SK-N-SH treated with all-trans-retinoic acid at 6 μM for 48 hours (cell line): ENCODE results near the gene ADAMTS2.

Source experiments
- BACH2 ChIP-seq: fragments of 250-450 bp; sonication (Bioruptor Pico); IDR thresholded peaks from 2 replicates; pipeline ENCODE4 v1.9.0; 2021; ENCODE audit warnings: mild to moderate bottlenecking, borderline replicate concordance
- GLIS3 ChIP-seq: fragments of 250-450 bp; sonication (Bioruptor Pico); IDR thresholded peaks from 2 replicates; pipeline ENCODE4 v1.5.0; 2020; ENCODE audit warnings: mild to moderate bottlenecking, moderate library complexity
- ISL1 ChIP-seq: fragments of 250-450 bp; sonication (Bioruptor Pico); IDR thresholded peaks from 2 replicates; pipeline ENCODE4 v2.1.2; 2022; ENCODE audit warnings: mild to moderate bottlenecking, moderate library complexity
- PATZ1 ChIP-seq: fragments of 250-450 bp; sonication (Bioruptor Pico); IDR thresholded peaks from 2 replicates; pipeline ENCODE4 v1.8.0; 2020; ENCODE audit warnings: mild to moderate bottlenecking, moderate library complexity, borderline replicate concordance
- POU6F1 ChIP-seq: fragments of 250-450 bp; sonication (Bioruptor Pico); IDR thresholded peaks from 2 replicates; pipeline ENCODE4 v1.8.0; 2021; ENCODE audit warnings: low read depth, mild to moderate bottlenecking, moderate library complexity, borderline replicate concordance
- RARB ChIP-seq: fragments of 250-450 bp; sonication (Bioruptor Pico); IDR thresholded peaks from 2 replicates; pipeline ENCODE4 v1.8.0; 2021; ENCODE audit warnings: mild to moderate bottlenecking, moderate library complexity
- TCF4 ChIP-seq: fragments of 250-450 bp; sonication (Bioruptor Pico); IDR thresholded peaks from 2 replicates; pipeline ENCODE4 v1.8.0; 2021; ENCODE audit warnings: mild to moderate bottlenecking, moderate library complexity, borderline replicate concordance
- ZC3H10 ChIP-seq: fragments of 250-450 bp; sonication (Bioruptor Pico); IDR thresholded peaks from 2 replicates; pipeline ENCODE4 v1.5.1; 2021; ENCODE audit warnings: mild to moderate bottlenecking, moderate library complexity
- ZFP3 ChIP-seq: fragments of 250-450 bp; sonication (Bioruptor Pico); IDR thresholded peaks from 2 replicates; pipeline ENCODE4 v1.5.0; 2020; ENCODE audit warnings: mild to moderate bottlenecking, moderate library complexity
- ZNF8 ChIP-seq: fragments of 450-650 bp; formaldehyde crosslinking; IDR thresholded peaks from 2 replicates; pipeline ENCODE4 v1.5.0; 2020; ENCODE audit warnings: mild to moderate bottlenecking, moderate library complexity
- TF ChIP-seq, protein P1 (sequence below): fragments of 250-450 bp; sonication (Bioruptor Pico); IDR thresholded peaks from 2 replicates; pipeline ENCODE4 v1.5.1; 2021; ENCODE audit warnings: mild to moderate bottlenecking, moderate library complexity
- TF ChIP-seq, protein P2 (sequence below): fragments of 250-450 bp; sonication (Bioruptor Pico); IDR thresholded peaks from 2 replicates; pipeline ENCODE4 v1.5.1; 2020; ENCODE audit warnings: low read depth, mild to moderate bottlenecking, moderate library complexity

DNA sequence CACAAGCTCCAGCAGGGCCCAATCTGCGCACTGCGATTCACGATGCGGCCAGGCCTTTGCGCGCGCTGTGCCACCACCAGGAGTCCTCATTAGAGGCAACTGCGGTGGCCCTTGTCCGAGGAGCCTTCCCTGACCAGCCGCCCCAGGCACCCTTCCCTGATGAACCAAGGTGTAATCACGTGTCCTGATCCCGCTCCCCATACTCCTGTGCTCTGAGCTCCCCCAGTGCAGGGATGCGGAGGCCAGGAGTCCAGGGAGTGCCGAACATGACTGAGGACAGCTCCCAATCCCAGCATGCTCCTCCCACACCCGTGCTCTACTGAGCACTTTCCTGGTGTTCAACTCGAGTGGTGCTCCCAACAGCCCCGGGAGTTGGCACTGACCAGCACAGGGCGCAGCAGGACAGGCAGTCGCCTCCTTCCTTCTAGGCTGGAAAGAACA lies 150.3 kb downstream of the ADAMTS2 start:
- no peak for TF ChIP-seq POU6F1
- TF ChIP-seq ZC3H10 (CRISPR knock-in tag): no peak
- TF ChIP-seq, protein P1, sequence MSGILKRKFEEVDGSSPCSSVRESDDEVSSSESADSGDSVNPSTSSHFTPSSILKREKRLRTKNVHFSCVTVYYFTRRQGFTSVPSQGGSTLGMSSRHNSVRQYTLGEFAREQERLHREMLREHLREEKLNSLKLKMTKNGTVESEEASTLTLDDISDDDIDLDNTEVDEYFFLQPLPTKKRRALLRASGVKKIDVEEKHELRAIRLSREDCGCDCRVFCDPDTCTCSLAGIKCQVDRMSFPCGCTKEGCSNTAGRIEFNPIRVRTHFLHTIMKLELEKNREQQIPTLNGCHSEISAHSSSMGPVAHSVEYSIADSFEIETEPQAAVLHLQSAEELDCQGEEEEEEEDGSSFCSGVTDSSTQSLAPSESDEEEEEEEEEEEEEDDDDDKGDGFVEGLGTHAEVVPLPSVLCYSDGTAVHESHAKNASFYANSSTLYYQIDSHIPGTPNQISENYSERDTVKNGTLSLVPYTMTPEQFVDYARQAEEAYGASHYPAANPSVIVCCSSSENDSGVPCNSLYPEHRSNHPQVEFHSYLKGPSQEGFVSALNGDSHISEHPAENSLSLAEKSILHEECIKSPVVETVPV (CRISPR knock-in tag): no peak
- no peak for TF ChIP-seq BACH2 (CRISPR knock-in tag)
- no peak for TF ChIP-seq ZFP3 (CRISPR knock-in tag)
- no peak for TF ChIP-seq ISL1 (CRISPR knock-in tag)
- TF ChIP-seq ZNF8 (CRISPR knock-in tag): no peak
- TF ChIP-seq, protein P2, sequence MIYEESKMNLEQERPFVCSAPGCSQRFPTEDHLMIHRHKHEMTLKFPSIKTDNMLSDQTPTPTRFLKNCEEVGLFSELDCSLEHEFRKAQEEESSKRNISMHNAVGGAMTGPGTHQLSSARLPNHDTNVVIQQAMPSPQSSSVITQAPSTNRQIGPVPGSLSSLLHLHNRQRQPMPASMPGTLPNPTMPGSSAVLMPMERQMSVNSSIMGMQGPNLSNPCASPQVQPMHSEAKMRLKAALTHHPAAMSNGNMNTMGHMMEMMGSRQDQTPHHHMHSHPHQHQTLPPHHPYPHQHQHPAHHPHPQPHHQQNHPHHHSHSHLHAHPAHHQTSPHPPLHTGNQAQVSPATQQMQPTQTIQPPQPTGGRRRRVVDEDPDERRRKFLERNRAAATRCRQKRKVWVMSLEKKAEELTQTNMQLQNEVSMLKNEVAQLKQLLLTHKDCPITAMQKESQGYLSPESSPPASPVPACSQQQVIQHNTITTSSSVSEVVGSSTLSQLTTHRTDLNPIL: no peak
- no peak for TF ChIP-seq RARB (CRISPR knock-in tag)
- no peak for TF ChIP-seq TCF4 (CRISPR knock-in tag)
- TF ChIP-seq PATZ1 (CRISPR knock-in tag): no peak
- no peak for TF ChIP-seq GLIS3 (CRISPR knock-in tag)
